ENCODE data around the gene CNTRL.
"Not testable (repeated sequence)": the region's sequence is repeated elsewhere in the genome, so short reads cannot be mapped to it uniquely, and the experiment has no call there.

CNTRL gene

DNA sequence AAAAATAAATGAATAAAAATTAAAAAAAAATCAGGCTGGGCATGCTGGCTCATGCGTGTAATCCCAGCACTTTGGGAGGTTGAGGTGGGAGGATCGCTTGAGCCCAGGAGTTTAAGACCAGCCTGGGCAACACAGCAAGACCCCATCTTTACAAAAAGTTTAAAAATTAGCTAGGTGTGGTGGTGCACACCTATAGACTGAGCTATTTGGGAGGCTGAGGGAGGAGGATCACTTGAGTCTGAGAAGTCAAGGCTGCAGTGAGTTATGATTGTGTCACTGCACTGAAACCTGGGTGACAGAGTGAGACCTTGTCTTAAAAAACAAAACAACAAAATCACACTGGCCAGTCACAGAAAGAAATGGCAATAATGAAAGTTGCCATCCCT, 3.4 kb upstream of the CNTRL start:
- peak in 1 of 5 experiments; percentile 57 for DNase-seq

- DNase-seq: peak in 3 of 5 experiments; percentile 7 to 62 (median 14)
Measured at GRCh38 chr9:121071756-121072421, 2.9 kb upstream of the CNTRL start.

DNA sequence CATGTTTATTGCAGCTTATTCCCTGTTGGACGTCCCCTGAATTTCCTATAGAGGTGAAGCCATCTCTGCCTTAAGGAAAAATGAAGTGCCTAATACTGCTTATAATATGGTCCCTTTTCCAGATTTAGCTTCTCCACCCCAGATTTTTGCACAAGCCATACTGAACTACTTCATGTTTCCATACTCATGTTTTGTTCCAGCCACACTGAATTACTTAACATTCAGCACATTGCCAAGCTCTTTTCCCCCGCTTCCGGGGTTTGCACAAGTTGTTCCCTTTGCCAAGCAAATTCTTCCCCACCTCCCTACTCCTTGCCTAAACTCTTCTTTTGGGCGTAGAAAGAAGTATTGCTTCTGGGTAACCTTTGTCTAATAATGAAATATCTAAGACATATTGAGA, 1.7 kb upstream of the CNTRL start:
- DNase-seq: no peak

DNA sequence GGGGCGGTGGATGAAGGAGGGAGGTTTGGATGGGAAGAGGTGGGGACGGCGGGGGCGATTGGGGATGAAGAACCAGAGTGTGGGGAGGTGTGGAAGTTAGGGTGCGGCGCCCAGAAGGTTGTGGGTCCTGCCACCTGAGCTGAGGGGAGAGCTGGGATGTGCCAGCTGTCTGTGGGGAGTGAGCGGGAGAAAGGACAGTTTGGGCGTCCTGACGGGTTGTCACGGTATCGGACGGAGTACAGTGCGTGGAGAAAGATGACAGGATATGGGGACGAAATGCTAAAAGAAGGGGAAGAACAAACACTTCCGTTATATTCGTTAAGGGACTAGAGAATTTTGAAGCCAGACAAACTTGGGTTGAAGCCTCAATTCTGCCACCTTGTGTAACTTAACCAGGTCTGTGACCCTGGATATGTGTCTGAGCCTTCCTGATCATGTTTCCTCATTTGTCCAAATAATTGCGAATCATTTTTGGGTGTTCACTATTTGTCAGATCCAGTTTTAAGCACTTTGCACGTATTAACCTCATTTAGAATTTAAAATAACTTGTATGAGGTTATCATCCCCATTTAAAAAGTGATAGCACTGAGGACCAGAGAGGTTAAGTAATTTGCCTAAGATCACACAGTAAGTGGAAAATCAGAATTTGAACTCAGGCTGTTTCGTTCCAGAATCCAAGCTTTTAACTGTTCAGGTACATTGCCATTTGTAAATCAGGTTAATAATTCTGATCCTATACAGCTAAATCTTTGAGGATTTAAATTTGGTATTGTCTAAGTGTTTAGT, 689 bp downstream of the CNTRL start:
- DNase-seq: peak in 2 of 5 experiments; percentile 30 to 51

GRCh38 chr9:121082075-121082474, 7.3 kb downstream of the CNTRL start:
- no peak for DNase-seq

DNA sequence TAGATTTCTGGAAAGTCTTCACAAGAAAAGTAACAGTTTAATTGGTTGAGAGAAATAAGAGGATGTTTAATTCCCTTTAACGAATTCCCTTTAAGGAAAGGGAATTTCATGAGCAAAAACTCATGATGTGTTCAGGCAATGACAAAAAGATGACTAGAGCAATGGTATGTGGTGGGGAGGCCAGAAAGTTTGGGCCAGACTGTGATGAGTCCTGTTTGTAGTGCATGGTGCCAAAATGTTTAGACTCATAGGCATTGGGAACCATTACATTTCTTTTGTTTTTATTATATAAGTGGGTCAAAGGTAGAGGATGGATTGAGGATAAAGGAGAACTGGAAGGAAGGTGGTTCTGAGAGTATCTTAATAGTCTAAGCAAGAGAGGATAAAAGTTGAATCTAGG, 10.9 kb downstream of the CNTRL start:
- DNase-seq: no peak

DNA sequence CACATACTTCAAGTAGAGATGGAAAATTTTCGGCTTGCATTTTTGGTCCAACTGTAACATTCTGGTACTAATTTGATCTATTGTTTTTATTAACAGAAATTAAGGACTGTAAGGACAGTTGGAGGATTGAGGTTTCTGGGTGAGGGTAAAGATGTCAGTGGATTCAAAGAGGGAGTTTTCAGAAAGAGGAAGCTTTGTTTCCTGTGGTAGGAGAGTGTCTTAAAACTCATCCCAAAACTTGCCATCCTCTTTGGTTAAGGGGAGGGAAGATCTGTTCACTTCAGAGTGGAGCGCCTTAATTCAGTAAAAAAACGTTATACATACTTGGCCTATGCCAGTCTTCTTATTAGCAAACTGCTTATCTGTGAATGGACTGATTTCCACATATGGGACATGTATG, 13.8 kb downstream of the CNTRL start:
- DNase-seq: no peak

DNA sequence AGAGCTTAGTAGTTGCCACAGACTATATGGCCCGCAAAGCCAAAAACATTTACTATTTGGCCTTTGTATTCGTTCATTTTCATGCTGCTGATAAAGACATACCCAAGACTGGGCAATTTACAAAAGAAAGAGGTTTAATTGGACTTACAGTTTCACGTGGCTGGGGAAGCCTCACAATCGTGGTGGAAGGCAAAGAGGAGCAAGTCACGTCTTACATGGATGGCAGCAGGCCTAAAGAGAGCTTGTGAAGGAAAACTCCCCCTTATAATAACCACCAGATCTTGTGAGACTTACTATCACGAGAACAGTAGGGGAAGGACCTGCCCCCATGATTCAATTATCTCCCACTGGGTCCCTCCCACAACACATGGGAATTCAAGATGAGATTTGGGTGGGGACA, 16.0 kb downstream of the CNTRL start:
- not testable (repeated sequence) for DNase-seq

- no peak for DNase-seq
Measured at GRCh38 chr9:121095057-121095456, 20.3 kb downstream of the CNTRL start.

DNA sequence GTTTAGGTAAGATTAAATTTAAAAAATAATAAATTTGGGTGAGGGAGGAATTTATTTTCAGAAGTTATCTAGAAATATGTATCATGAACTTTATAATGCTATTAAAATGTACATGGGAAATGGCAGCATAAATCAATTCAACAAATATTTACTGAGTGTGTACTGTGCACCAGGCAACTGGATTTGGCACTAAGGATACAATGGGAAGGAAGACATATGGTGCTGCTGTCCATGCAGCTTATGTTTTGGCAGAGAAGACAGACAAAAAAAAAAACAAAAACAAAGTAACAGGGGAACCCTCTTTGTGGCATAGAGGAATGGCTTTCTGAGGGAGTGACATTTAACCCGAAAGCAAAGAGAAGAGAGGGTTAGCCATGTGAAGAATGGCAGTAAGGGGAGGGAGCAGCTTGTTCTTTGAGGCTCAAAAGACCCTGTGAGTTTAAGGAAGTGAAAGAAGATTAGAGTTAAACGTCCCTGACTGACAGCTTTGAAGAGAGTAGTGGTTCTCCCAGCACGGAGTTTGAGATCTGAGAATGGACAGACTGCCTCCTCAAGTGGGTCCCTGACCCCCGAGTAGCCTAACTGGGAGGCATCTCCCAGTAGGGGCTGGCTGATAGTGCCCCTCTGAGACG, 23.9 kb downstream of the CNTRL start:
- DNase-seq: no peak

- not testable (repeated sequence) for DNase-seq
Measured at GRCh38 chr9:121104054-121104453, 29.3 kb downstream of the CNTRL start.

- no peak for DNase-seq
Measured at GRCh38 chr9:121105531-121105930, 30.8 kb downstream of the CNTRL start.

GRCh38 chr9:121107029-121107428, 32.3 kb downstream of the CNTRL start:
- peak in 1 of 5 experiments; percentile 40 for DNase-seq

DNA sequence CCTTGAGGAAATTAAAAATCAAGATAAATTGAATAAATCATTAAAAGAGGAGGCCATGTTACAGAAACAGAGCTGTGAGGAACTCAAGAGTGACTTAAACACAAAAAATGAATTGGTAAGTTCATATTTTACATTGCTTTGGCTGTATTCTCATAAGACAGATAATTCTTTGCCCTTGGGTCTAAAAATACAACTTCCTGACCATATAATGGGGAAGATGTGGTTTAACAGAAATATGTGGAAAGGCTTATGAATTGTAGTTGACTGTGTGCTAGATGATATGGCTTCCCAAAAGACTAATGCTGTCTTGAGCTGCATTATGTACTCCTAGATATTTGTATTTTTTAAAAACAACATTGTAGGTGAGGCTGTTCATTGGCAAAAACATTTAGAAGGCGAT, 33.1 kb downstream of the CNTRL start:
- DNase-seq: no peak

DNA sequence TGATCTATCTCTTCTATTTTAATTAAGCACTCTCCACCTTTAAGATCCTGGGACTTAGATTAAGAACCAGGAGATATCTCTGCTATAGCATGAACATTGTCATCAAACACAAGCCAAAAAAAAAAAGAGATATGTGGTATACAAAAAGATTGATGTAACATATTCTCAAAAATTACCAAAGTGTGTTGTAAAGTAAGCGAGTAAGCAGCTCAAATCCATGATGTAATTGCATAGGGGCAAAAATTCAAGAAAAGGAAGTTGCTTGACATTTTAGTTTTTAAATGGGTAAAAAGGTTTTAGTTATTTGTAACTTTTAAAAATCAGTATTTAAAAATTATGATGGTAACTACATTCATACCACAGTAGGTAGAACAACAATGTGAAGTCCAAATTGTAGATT, 40.7 kb downstream of the CNTRL start:
- DNase-seq: no peak

DNA sequence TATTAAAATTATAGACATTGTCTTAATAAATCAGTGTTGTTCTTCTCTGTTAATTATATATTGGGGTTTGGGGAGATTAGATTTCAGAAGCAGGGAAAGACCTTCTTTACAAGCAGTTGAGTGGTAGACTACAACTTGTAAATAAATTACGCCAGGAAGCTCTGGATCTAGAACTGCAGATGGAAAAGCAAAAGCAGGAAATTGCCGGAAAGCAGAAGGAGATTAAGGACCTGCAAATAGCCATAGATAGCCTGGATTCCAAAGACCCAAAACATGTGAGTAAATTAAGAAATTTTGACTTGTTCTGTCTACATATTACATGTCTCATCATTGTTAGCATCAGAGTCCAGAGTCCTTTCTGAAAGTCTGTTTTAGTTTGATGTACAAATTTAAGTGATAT, 43.5 kb downstream of the CNTRL start:
- DNase-seq: no peak

DNA sequence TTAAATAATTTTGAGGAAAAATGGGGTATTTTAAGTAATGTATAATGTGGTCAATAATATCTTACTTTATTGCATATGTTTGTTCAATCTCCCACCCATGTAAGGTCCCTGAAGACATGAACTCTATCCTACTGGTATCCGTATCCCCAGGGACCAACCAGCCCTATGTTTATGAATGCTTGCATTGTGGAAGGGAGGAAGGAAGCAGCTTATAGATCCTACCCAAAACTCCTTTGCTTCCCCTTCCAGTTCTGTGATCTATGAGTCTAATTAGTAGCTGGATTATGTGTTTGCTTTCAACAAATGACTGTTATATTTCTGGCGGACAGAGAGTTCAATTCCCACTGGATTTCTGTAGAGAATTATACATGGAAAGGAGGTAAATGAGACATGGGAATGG, 45.6 kb downstream of the CNTRL start:
- DNase-seq: no peak

- peak; percentile 87 to 98 (median 94) for DNase-seq
Measured at GRCh38 chr9:121121582-121122087, 46.9 kb downstream of the CNTRL start.

DNA sequence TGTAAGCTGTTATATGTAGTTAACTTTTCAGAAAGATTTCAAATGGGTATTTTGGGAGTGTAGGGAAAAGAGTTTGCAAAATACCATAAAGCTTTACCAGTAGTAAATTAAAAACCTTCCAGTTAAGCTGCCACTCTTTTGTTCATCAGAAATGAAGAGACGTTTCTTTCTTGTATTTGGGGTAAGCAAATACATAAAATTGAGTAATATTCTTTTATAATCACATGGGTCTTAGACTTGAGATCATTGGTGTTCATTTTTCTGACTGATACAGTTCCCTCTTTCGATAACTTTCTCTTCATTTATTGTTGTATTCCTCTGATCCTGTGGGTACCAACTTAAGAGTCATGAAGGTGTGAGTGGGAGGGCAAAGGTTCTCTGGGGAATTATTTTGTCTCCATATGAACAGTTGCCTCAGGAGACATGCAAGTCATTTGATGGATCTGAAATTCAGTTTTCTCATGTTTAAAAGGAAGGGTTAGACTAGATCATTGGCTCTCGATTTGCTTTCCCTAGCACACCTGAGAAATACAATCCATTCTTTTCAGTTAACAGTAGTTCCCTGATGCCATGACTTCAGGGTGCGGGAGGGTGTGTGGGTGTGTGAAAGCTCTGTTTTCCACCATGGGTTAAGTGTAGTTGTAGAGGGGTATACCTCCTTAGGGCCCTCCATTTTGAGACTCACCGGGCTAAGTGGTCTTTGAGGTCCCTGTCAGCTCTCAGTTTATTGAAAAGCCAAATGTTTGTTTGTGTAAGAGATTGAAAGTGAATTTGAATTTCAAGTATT, 47.7 kb downstream of the CNTRL start:
- DNase-seq: no peak

DNA sequence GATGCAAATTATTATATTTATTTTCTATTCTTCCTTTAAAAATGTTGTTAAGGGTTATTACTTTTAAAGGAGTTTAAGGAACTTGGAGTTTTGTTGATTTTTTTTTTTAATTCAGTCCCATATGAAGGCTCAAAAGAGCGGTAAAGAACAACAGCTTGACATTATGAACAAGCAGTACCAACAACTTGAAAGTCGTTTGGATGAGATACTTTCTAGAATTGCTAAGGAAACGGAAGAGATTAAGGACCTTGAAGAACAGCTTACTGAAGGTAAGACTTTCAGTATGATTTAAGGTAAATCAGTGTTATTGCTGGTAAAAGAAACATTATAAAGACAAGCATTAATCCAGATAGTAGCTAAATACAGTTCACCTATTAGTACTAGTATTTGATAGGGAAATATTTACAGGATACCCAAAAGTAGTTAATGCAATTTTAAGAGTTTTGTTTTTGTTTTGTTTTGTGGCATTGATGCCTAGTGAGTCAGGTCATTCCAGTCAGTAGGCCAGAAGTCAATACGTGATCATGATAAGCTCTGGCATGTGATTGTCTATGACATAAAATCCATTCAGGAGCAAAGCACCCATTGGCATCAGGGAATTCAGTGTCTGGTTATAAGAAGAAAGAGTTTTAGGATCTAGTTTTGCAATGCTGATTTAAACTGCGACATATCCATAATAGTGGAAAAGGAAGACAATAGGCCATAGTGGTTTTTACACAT, 49.2 kb downstream of the CNTRL start:
- no peak for DNase-seq

GRCh38 chr9:121125590-121125989, 50.8 kb downstream of the CNTRL start:
- no peak for DNase-seq

DNA sequence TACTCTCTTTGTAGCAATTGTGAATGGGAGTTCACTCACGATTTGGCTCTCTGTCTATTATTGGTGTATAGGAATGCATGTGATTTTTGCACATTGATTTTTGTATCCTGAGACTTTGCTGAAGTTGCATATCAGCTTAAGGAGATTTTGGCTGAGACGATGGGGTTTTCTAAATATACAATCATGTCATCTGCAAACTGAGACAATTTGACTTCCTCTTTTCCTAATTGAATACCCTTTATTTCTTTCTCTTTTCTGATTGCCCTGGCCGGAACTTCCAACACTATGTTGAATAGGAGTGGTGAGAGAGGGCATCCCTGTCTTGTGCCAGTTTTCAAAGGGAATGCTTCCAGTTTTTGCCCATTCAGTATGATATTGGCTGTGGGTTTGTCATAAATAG, 54.6 kb downstream of the CNTRL start:
- DNase-seq: not testable (repeated sequence)

Data from T-helper 2 cell (primary cell).